GM23338 (cell line): ENCODE measurements around the gene ZFC3H1. TPM values are rescaled to one million over a fixed set of nuclear protein-coding genes. Genes with fewer than 3 reads are reported as not detected.

Experiments used
- ATAC-seq: fragments of 200-7000 bp; cut with Tn5 transposase; 3 replicates; pipeline ENCODE4 v1.9.1; 2020
- DNase-seq: peaks from one replicate; pipeline ENCODE4 v3.0.0-alpha.2; 2015; ENCODE audit warnings: low spot score
- H2AFZ ChIP-seq: fragments of 200-600 bp; sonication (generic); 2 replicates; pipeline ENCODE4 v1.8.0; 2016; ENCODE audit warnings: antibody characterized with exemption, mild to moderate bottlenecking, moderate library complexity
- H3F3A ChIP-seq: fragments of 200-600 bp; sonication (generic); replicated peaks from 2 replicates; pipeline ENCODE4 v1.8.0; 2017; ENCODE audit warnings: antibody characterized with exemption, mixed run types, low read depth
- H3K27ac ChIP-seq: fragments of 200-600 bp; sonication (generic); 2 replicates; pipeline ENCODE4 v1.6.1; 2016; ENCODE audit warnings: low read depth
- H3K27me3 ChIP-seq: fragments of 200-600 bp; sonication (generic); 2 replicates; pipeline ENCODE4 v1.8.0; 2016; ENCODE audit warnings: mild to moderate bottlenecking, mixed run types, moderate library complexity; ENCODE audit not compliant: insufficient read depth
- H3K36me3 ChIP-seq: fragments of 200-600 bp; sonication (generic); 2 replicates; pipeline ENCODE4 v1.8.0; 2016; ENCODE audit warnings: mild to moderate bottlenecking; ENCODE audit not compliant: insufficient read depth
- H3K4me1 ChIP-seq: fragments of 200-600 bp; sonication (generic); 2 replicates; pipeline ENCODE4 v1.8.0; 2016; ENCODE audit warnings: mild to moderate bottlenecking, moderate library complexity; ENCODE audit not compliant: insufficient read depth
- H3K4me2 ChIP-seq: fragments of 200-600 bp; sonication (generic); 2 replicates; pipeline ENCODE4 v1.7.1; 2017; ENCODE audit warnings: mixed run types
- H3K4me3 ChIP-seq: fragments of 200-600 bp; sonication (generic); 2 replicates; pipeline ENCODE4 v1.6.1; 2016; ENCODE audit warnings: mixed run types
- H3K79me2 ChIP-seq: fragments of 200-600 bp; sonication (generic); replicated peaks from 2 replicates; pipeline ENCODE4 v1.8.0; 2017; ENCODE audit warnings: mild to moderate bottlenecking; ENCODE audit not compliant: insufficient read depth
- H3K9me2 ChIP-seq: fragments of 200-600 bp; sonication (generic); 2 replicates; pipeline ENCODE4 v1.8.0; 2017; ENCODE audit not compliant: insufficient read depth
- H4K20me1 ChIP-seq: fragments of 200-600 bp; sonication (generic); replicated peaks from 2 replicates; pipeline ENCODE4 v1.8.0; 2017; ENCODE audit warnings: mild to moderate bottlenecking; ENCODE audit not compliant: insufficient read depth
- H3K27ac Mint-ChIP-seq: 2 replicates; pipeline ENCODE4 v1.8.0; 2020; ENCODE audit warnings: inconsistent platforms, mild to moderate bottlenecking, moderate library complexity, mixed read lengths
- H3K27me3 Mint-ChIP-seq: 3 replicates; pipeline ENCODE4 v1.8.0; 2022; ENCODE audit warnings: low read depth, mild to moderate bottlenecking, moderate library complexity, mixed read lengths, inconsistent platforms; ENCODE audit not compliant: insufficient read depth, poor library complexity
- H3K36me3 Mint-ChIP-seq: 3 replicates; pipeline ENCODE4 v1.8.0; 2021; ENCODE audit warnings: low read depth, mild to moderate bottlenecking, inconsistent platforms, moderate library complexity, mixed read lengths
- H3K4me1 Mint-ChIP-seq: 3 replicates; pipeline ENCODE4 v1.8.0; 2020; ENCODE audit warnings: mild to moderate bottlenecking, inconsistent platforms, mixed read lengths
- H3K4me3 Mint-ChIP-seq: 3 replicates; pipeline ENCODE4 v1.8.0; 2021; ENCODE audit warnings: moderate library complexity, mild to moderate bottlenecking, inconsistent platforms, mixed read lengths
- H3K9me3 Mint-ChIP-seq: 3 replicates; pipeline ENCODE4 v1.8.0; 2020; ENCODE audit warnings: moderate library complexity, mild to moderate bottlenecking, inconsistent platforms, mixed read lengths
- CREB1 ChIP-seq: fragments of 250-450 bp; sonication (Bioruptor Pico); IDR thresholded peaks from 2 replicates; pipeline ENCODE4 v1.5.0; 2020; ENCODE audit warnings: low read depth, mild to moderate bottlenecking, moderate library complexity
- CTCF ChIP-seq, 2 experiments: fragments of 200-600 bp in 1 of 2; sonication (generic) in 1 of 2; conservative IDR thresholded peaks; 2 replicates each; pipeline versions ENCODE4 v1.5.1 to v1.6.1; 2016 to 2017; ENCODE audit warnings: antibody characterized with exemption in 2 of 2, low read depth in 2 of 2, mild to moderate bottlenecking in 2 of 2, moderate library complexity in 1 of 2
- EZH2phosphoT487 ChIP-seq: fragments of 200-600 bp; sonication (generic); IDR thresholded peaks from one replicate; pipeline ENCODE4 v1.8.1; 2018; ENCODE audit warnings: antibody characterized with exemption; ENCODE audit not compliant: unreplicated experiment
- NANOG ChIP-seq: IDR thresholded peaks from 2 replicates; pipeline ENCODE4 v1.6.1; 2016; ENCODE audit warnings: antibody characterized with exemption, borderline replicate concordance
- POLR2AphosphoS5 ChIP-seq: IDR thresholded peaks from 2 replicates; pipeline ENCODE4 v1.6.1; 2016; ENCODE audit warnings: antibody characterized with exemption, low read depth
- STAT1 ChIP-seq: IDR thresholded peaks from one replicate; pipeline ENCODE4 v1.6.1; 2016; ENCODE audit warnings: antibody characterized with exemption; ENCODE audit not compliant: unreplicated experiment
- ZNF331 ChIP-seq: fragments of 250-450 bp; sonication (Bioruptor Pico); IDR thresholded peaks from 2 replicates; pipeline ENCODE4 v1.5.0; 2020; ENCODE audit warnings: low read depth, mild to moderate bottlenecking, moderate library complexity
- ZNF462 ChIP-seq: fragments of 250-450 bp; sonication (Bioruptor Pico); IDR thresholded peaks from 2 replicates; pipeline ENCODE4 v1.5.0; 2020; ENCODE audit warnings: mild to moderate bottlenecking, moderate library complexity
- polyA plus RNA-seq: library from polyadenylated mRNA; unstranded; fragments of >200 nt; fragmentation: Nextera tagmentation; extraction: Ambion mirVana; gene quantifications from 2 replicates; pipeline ENCODE4 v1.2.1, GENCODE V29; 2016
- total RNA-seq: library from RNA; depleted of rRNA; stranded (reverse); fragments of >200 nt; shearing (Covaris generic); gene quantifications from 2 replicates; pipeline ENCODE4 v1.2.3, GENCODE V29; 2014
- TF ChIP-seq, protein P1 (sequence below): IDR thresholded peaks from one replicate; pipeline ENCODE4 v1.6.1; 2018; ENCODE audit warnings: antibody characterized with exemption; ENCODE audit not compliant: unreplicated experiment

Gene ZFC3H1
- total and polyA plus RNA-seq, 2 experiments from 2014 or later, result 30.3 to 46.2 TPM

GRCh38 chr12:71691504-71692129 lies 28.0 kb upstream of the ZFC3H1 start:
- Histone ChIP-seq H3K36me3 (no peaks in the 10 kb centered on the region; the same call in 1 of the 2 replicates), H3K4me2 (no peak overlapping the region), H3K4me3 (no peak overlapping the region), H3K27ac (no peak overlapping the region), H3K4me1 (peaks cover 3% of the 10 kb centered on the region; the same call in 1 of the 2 replicates), H3F3A (no peaks in the 10 kb centered on the region), H2AFZ (no peak overlapping the region), H4K20me1 (no peaks in the 10 kb centered on the region), H3K79me2 (peaks cover 15% of the 10 kb centered on the region; the same call in 1 of the 2 replicates), H3K27me3 (no peaks in the 10 kb centered on the region), H3K9me2 (no peaks in the 10 kb centered on the region)
- no peak overlapping the region for H3K27ac Mint-ChIP-seq
- H3K9me3 Mint-ChIP-seq, result no peaks in the 10 kb centered on the region
- ATAC-seq (no peak), DNase-seq (no peak)
- TF ChIP-seq POLR2AphosphoS5, result no peak
- peaks cover 2% of the 10 kb centered on the region; the same call in 1 of the 3 replicates for H3K36me3 Mint-ChIP-seq
- H3K27me3 Mint-ChIP-seq, result no peaks in the 10 kb centered on the region
- peaks cover 13% of the 10 kb centered on the region; the same call in 2 of the 3 replicates for H3K4me1 Mint-ChIP-seq
- no peak overlapping the region for H3K4me3 Mint-ChIP-seq

DNA sequence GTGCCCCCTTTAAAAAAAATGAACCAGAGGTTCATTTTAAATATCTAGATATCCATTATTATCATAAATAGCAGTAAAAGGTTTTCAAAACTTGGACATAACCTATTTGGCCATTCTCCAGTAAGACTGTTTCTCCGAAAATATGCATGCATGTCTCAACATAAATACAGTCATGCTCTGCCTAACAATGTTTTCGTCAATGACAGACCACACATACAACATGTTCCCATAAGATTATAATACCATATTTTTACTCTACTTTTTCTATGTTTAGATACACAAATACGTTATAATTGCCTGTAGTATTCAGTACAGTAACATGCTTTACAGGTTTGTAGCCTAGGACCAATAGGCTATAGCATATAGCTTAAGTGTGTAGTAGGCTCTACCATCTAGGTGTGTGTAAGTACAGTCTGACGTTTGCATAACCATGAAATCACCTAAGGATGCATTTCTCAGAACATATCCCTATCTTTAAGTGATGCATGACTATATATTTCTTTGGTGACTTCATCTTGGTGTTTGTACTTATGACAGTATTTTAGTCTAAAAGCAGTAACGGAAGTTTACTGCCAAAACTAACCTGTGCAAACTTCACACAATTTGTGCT lies 25.4 kb upstream of the ZFC3H1 start:
- H3F3A ChIP-seq, result no peaks in the 10 kb centered on the region
- DNase-seq, result no peak
- H3K4me3 ChIP-seq, result no peak overlapping the region
- H3K27me3 ChIP-seq, result no peaks in the 10 kb centered on the region
- peaks cover 15% of the 10 kb centered on the region; the same call in 1 of the 2 replicates for H3K79me2 ChIP-seq
- Mint-ChIP-seq H3K27me3 (no peaks in the 10 kb centered on the region), H3K4me1 (peaks cover 7% of the 10 kb centered on the region; the same call in 2 of the 3 replicates), H3K36me3 (no peaks in the 10 kb centered on the region), H3K27ac (no peak overlapping the region), H3K9me3 (no peaks in the 10 kb centered on the region), H3K4me3 (no peak overlapping the region)
- H3K9me2 ChIP-seq, result no peaks in the 10 kb centered on the region
- H3K27ac ChIP-seq, result no peak overlapping the region
- H3K4me1 ChIP-seq, result peaks cover 4% of the 10 kb centered on the region; the same call in 1 of the 2 replicates
- no peak overlapping the region for H2AFZ ChIP-seq
- H3K4me2 ChIP-seq, result no peak overlapping the region
- no peak for ATAC-seq
- no peaks in the 10 kb centered on the region for H3K36me3 ChIP-seq
- no peaks in the 10 kb centered on the region for H4K20me1 ChIP-seq
- TF ChIP-seq CTCF (conservative IDR thresholded peaks at IDR 0.05; ENCODE audit: low read depth in 2 of 2) (no peak), STAT1 (no peak), ZNF462 (CRISPR knock-in tag) (no peak), POLR2AphosphoS5 (no peak), ZNF331 (CRISPR knock-in tag) (no peak), CREB1 (no peak), EZH2phosphoT487 (no peak), NANOG (no peak)
- TF ChIP-seq, protein P1, sequence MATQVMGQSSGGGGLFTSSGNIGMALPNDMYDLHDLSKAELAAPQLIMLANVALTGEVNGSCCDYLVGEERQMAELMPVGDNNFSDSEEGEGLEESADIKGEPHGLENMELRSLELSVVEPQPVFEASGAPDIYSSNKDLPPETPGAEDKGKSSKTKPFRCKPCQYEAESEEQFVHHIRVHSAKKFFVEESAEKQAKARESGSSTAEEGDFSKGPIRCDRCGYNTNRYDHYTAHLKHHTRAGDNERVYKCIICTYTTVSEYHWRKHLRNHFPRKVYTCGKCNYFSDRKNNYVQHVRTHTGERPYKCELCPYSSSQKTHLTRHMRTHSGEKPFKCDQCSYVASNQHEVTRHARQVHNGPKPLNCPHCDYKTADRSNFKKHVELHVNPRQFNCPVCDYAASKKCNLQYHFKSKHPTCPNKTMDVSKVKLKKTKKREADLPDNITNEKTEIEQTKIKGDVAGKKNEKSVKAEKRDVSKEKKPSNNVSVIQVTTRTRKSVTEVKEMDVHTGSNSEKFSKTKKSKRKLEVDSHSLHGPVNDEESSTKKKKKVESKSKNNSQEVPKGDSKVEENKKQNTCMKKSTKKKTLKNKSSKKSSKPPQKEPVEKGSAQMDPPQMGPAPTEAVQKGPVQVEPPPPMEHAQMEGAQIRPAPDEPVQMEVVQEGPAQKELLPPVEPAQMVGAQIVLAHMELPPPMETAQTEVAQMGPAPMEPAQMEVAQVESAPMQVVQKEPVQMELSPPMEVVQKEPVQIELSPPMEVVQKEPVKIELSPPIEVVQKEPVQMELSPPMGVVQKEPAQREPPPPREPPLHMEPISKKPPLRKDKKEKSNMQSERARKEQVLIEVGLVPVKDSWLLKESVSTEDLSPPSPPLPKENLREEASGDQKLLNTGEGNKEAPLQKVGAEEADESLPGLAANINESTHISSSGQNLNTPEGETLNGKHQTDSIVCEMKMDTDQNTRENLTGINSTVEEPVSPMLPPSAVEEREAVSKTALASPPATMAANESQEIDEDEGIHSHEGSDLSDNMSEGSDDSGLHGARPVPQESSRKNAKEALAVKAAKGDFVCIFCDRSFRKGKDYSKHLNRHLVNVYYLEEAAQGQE, result no peak
